GM21447 (cell line): Measurements from ENCODE around the gene HLA-B.

Source experiments
- ATAC-seq: cut with Tn5 transposase; IDR thresholded peaks from one replicate; pipeline ENCODE4 v1.9.1; 2021; ENCODE audit not compliant: unreplicated experiment

The HLA-B gene

DNA sequence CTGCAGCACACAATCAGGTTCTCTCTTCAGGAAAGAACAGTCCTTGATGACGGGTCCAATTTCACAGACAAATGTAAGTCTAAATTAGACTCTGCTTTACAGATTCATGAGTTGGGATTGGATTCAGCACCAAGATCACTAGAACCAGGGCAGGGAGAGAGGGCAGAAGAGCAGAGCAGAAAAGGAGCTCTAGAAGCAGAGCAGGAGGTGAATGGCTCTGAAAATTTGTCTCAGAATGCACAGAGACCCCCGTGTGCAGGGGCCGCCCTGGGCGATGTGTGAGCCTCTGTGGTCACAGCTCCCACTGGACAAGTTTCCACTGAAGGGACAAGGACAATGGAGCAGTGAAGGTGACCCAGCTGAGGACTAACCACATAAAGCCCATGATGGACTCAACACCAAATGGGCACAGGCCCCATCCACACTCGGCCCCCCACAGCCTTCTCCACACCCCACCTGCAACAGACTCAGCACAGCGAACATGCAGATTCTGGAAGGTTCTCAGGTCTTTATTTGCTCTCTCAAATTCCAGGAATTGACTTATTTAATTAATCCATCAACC is 3.5 kb downstream of the HLA-B start:
- ATAC-seq = no peak

DNA sequence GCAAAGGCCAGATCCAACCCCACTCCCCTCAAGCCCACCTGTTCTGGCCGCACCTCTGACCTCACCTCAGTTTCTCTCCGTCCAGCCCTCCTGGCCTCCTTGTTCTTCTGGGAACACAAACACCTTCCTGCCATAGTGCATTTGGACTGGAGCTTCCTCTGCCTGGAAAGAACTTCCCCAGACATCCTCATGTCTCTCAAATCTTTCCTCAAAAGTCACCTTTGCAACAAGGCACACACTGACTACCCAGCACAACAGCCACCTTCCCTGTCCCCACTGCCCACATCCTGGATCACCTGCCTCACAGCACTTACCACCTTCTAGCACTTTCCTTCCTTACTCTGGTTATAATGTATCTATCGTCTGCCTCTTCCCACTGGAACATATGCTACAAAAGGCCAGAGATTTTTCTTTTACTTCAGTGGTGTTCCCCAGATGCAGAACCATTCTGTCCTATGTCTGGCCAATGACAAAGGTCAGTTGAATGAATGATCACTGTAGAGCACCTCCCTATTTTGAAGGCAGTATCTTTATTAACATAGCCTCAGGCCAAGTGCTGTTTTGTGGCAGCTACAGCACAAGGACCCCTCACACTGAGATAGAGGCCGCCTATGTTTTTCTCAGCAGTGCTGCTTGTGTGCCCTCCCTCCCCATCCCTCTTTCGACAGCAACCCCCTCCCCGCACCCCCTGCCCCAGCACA is 4.1 kb downstream of the HLA-B start:
- no peak for ATAC-seq

DNA sequence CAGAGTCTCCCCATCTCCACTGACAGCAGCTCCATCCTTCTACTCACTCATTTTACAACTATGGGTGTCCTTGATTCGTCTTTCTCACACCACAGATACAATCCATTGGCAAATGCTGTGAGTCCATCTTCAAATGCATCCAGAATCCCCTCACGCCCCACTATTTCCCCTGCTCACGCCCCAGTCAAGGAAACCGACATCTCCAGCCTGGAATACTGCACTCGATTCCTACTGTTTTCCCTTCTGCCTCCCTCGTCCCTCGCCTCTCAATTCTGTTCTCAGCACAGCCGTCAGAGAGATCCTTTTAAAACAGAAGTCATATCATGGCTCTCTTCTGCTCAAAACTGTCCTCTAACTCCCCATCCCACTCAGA is 4.7 kb downstream of the HLA-B start:
- no peak for ATAC-seq

DNA sequence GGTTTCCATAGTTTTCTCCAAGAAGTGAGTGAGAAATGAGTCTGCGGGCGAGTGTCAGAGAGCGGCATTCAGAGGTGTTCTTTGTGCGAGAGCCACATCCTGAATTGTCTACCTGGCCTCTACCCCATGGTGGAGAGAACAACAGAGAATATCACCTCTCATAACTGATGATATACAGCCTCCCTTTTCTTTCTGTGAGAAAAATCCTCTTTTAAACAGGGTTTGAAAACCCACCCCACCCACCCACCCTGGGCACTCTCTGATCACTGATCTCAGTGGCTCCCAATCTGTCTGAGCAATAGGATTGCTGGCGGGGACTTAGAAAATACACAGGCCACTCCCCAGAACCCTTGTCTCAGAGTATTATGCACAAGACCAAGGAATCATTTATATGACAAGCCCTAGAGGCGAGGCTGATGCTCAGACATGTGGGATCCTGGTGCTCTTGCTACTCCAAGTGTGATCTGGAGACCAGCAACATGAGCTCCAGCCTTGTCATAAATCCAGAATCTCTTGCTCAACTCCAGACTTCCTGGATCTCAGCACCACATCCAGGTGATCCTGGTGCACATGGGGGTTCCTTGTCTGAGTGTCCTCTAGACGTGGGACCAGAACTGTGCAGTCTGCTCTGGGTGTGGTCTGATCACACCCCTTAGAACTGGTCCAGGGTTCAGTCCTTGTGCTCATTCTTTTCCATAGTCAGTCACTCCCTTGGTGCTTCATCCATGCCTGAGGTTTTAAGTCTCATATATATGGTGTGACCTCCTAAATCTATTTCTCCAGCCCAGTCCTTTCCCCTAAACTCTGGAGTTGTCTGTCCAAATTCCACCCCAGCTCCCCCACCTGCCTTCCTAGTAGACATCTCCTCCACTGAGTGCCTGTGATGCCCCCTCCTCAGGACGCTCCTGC is 5.3 kb downstream of the HLA-B start:
- no peak for ATAC-seq

DNA sequence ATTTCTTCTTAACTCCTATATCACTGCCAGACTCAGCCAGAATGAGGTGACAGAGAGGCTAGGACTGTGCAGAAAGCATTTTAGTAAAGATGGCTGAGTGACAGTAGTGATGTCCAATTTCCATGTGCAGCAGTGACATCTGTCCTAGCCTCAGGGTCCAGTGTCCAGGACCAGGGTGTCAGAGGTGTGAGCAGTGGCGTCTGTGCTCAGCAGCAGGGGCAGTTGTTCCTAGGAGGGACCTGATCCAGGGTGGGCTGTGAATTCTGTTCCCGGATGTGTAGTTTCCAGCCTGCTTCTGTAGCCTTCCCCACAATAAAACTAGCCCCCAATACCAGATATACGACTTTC is 6.0 kb downstream of the HLA-B start:
- no peak for ATAC-seq

DNA sequence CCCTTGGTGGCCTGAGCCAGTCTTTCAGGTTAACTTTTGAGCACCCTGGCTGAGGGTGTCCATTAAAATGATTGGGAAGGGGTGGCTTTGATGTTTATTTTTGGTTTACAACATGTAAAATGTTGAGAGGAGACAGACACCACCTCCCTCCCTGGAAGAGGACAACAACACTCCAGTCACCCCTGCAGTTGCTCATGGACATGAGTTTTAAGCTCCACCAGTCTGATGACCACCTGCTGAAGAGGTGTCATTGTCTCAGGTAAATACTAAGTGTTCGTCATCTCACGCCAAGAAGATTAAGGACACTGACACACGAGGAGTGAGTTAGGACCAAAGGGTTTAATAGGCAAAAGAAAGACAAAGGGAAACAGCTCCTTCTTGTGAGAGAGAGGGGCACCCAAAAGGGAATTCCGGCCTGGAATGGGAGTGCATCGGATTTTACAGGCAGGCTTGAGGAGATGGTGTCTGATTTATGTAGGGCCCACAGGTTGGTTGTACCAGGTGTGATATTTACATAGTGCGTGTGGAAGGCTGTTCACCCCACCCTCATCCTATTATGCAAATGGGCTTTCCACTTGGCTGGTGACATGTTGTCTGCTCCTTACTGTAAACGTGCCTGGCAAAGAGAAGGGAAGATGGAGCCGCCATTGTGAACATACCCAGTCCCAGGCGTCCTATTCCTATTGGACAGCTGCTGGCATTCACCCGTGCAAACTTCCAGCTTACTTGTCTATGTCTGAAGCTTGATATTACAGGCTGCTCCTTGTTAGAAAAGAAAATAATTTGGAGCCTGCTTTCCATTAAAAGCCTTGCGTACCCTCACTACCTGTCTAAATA is 6.6 kb downstream of the HLA-B start:
- no peak for ATAC-seq

DNA sequence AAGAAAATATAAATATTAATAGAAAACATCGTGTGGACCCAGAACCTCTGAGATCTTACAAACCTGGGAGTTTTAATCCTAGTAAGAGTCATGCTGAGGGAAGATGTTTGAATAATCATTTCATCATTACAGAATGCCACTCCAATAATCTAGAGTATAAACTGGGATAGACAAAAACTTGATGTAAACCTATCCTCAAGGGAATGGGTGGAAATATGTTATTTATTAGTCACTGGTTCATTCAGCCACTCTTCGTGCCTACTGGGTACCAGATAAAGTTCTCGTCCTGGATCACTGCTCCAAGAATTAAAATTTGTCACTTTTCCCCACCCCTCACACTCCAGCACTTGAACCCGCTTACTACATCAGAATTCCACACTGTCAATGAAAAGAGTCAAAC is 7.7 kb downstream of the HLA-B start:
- no peak for ATAC-seq

DNA sequence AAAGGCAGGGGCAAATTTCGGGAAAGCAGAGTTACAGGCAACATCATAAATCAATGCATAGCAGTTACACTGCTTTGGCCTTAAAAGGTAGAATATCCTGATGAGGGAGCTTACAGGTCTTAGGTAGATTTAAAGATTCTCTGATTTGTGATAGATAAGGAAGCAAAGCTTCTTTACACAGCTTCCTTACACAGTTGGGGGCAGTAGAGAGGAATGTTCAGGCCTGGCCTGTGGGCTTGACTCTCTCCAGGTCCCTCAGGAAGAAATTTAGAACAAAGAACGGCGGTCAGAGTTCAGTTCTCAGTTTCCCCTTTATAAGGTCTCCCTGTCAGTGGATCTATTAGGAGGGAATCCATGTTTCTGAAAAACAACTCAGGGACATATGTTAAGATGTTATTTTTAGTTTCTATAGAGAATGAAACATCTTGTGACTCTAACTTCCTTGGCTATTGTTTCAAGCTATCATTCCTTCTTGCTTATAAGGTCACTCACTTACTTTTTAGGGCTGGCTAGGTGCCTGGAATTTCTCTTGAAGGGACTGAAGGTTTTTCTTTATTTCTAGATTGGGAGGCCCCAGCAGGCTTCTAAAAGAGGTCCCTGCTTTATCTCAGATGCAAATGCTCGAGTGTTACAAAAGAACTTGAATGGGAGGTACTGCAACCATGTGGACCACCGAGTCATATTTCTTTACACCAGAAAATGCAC is 11.8 kb downstream of the HLA-B start:
- ATAC-seq = no peak

DNA sequence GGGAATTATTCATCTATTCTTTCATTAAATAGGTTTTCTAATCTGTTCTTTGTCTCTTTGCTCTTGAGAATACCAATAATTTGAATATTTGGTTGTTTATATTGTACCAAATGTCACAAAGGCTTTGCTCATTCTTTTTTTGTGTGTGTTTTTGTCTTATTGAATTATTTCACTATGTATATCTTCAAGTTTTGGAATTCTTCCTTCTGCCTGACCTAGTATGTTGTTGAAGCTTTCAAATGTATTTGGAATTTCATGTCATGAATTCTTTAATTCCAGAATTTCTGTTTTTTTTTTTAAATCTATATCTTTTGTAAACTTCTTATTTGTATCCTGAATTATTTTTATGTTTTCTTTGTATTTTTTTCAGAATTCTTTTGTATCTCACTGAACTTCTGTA is 16.8 kb downstream of the HLA-B start:
- no peak for ATAC-seq

DNA sequence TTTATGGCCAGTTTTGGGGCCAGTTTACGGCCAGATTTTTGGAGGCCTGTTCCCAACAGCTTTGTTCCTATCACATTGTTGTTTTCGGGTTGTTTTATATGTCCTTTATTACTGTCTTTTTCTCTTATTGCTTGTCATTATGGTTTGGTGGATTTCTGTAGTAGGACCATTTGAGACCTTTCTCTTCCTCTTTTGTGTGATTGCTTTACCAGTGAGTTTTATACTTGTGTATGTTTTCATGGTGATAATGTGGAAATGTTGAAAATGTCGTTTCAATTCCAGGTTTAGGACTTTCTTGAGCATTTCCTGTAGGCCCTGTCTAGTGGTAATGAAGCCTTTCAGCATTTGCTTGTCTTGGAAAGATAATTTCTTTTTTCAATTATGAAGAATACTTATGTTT is 17.8 kb downstream of the HLA-B start:
- ATAC-seq = no peak

DNA sequence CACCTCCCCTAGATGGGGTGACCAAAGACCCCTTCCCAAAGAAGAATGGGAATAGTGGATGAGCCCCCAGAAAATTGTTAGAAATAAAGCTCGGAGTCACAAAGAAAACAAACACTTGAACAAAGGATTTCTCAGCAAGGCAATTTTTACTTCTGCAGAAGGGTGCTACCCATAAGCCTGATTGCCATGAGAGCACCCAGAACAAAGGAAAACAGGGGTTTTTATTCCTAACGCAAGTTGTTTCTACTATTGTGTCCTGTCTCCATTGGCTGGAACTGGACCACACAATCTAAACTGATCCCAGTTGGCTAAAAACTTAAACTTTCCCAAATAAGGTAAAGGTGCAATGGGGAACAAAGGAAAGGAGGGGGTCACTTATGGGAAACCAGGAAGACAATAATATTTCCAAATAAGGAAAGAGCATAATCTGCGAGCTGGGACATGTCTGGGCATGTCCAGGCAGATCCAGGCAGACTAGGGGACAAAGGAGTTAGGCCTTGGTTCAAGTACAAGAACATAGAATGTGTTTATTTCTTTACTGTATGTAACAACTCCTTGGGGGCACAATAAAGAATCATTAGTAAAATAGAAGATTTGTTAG is 20.0 kb downstream of the HLA-B start:
- no peak for ATAC-seq

DNA sequence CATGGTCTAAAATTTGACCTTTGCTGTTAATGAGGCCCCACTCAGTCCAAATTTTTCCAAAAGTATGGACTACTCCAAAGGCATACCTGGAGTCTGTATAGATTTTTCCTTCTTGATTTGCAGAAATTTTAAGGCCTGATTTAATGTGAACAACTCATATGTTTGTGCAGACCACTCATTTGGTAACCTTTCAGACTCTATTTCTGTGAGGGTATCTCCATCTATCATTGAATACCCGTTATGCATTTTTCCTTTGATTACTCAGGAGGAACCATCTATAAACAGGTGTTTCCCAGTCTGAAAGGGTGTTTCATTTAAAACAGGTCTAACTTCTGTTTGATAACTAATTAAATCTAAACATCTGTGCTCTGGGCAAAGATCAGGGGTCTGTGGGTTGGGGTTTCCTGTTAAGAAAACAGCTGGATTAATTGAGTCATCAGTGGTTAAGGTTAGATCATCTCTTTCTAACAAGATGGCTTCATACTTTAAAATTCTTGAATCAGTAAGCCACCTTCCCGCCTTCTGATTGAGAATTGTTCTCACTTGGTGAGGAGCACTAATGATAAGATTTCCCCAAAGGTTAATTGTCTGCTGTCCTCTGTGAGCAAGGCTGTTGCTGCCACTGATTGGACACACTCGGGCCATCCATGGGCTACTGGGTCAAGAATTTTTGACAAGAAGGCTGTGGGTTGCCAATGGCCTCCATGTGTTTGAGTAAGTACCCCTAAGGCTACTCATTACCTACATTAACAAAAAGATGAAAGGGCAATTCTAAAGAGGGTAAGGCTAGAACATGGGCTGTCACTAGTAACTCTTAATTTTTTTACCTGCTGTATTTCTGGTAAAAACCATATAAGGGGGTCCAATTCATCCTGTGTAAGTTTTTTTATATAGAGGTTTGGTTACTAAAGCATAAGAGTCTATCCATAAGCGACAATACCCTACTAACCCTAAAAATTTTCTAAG is 24.1 kb downstream of the HLA-B start:
- no peak for ATAC-seq

DNA sequence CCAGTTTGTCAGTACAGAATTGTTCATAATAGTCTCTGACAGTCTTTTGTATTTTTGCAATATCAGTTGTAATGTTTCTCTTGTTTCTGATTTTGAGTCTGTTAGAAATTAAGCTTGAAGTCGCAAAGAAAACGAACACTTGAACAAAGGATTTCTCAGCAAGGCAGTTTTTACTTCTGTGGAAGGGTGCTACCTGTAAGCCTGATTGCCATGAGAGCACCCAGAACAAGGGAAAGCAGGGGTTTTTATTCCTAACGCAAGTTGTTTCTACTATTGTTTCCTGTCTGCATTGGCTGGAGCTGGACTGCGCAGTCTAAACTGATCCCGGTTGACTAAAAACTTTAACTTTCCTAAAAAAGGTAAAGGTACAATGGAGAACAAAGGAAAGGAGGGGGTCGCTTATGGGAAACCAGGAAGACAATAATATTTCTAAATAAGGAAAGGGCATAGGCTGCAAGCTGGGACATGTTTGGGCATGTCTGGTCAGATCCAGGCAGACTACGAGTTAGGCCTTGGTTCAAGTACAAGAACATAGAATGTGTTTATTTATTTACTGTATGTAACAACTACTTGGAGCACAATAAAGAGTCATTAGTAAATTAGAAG is 28.5 kb downstream of the HLA-B start:
- no peak for ATAC-seq

DNA sequence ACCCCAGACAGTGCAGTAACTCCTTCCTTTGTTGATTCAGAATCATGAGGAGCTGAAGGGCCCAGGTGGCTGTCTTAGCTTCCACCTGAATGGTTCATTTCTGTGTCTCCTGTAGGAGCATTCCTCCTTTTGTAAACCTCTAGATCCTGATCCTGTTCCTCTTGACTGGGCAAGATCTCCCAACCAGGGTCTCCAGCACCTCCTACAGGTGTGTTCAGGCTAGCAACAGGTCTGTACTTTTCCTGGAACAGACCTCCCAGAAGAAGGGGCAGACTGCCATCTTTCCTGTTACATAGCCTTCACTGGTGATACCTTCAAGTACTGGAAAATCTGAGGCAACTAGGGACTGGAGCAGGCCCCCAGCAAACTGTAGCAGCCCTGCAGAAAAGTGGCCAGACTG is 35.2 kb downstream of the HLA-B start:
- no peak for ATAC-seq

DNA sequence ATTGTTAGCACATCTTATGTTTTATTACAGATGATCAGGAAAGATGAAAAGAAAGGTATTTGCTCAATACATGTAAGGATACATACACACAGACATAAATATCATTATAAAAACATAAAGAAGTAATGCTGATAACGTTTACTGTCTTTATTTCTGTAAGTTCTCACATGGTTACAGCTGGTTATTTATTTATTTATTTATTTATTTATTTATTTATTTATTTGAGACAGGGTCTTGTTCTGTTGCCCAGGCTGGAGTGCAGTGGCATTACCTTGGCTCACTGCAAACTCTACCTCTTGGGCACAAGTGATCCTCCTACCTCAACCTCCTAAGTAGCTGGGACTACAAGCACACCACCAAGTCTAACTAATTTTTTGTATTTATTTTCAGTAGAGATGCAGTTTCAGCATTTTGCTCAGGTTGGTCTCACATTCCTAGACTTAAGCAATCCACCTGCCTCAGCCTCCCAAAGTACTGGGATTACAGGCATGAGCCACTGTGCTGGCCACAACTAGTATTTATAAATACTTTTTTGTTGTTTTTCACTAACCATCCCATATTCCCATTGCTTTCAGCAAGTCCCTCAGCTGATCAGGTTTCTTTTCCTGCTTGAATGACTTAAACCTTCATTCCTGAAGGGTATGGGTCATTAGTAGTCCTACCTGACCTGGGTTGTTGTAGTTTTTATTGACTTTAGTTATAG is 35.8 kb downstream of the HLA-B start:
- ATAC-seq = no peak

DNA sequence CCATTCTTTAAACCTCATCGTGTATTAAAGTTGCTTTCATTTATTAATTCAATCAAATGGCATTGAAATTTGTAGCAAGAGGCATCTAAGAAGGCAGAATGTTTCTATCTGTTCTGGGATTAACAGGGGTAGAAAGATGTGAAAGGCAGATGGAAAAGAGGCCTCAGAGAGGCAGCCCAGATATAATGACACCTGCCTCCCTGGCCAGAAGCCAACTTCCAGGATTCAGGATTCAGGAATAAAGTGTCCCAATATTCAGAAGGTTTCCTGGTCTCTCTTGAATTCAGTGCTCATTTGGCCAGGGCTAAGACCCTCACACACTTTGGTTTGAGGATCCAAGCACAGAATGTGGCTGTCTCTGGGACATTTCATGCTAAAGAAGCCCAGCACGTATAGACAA is 39.9 kb downstream of the HLA-B start:
- no peak for ATAC-seq

DNA sequence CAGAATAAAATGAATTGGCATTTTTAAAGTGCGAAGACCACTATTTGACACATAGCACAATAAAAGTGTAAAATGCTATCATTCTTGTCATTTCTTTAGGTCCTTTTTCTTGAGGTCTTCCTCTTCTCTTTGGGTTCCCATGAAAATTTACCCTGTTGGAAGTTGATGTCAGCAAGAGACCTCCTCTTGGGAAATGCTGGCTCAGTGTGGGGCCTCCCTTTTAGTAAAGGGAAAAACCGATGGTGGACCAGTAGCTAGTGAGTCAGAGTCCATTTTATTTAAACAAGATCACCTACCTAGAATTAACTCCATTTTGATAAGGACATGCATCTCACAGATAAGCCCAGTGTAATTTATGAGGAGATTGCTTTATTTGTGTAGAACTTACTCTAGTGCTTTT is 47.3 kb downstream of the HLA-B start:
- no peak for ATAC-seq

DNA sequence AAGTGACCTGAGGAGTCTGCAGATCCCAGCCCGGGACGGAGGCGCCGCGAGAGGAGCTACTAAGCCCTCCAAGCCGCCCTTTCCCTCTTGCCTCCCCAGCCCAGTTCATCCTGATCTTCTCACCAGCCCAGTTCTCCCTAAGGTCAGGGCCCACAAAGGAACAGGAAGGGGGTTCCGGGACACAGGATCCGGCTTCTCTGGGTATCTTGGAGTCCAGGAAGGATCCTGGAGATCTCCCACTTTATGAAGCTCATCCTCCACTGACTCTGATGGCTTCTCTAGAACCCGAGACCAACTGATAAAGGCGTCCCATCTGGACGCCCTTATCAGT is 48.2 kb downstream of the HLA-B start:
- no peak for ATAC-seq
